ENCODE measurements around the gene SHTN1.

DNA sequence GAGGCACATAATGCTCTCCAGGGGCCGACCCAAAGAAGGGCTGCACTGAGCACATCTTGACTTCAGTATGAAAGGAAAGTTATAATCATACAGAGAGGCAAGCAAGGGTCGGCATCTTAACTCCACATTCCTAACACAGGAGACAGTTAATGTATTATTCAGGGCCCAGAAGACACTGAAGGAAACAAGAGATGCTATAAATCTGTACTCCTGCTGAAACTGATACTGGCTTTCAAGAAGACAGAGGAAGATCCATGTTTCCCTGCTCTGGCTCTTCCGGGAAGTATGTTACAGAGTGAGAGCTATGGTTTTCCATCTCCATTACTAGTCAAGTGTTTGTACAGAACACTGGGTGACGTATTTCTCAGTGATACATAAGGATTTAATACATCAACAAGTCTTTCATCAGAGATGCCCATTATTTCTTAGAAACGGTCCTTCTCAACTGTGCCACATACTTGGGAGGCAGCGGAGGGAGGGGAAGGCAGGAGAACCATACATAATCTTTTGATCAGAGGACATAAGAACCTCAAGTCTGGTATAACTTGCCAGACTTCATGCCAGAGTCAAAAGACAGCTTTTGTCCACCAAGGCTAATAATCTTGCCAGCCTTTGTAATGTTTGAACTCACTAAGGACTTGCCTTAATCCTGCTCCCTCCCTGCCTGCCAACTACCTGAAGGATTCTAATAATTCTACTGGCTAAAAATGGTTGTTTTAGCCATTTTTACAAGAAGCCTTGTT, 97.6 kb downstream of the SHTN1 start:
- TF ChIP-seq POLR2AphosphoS5 (IDR thresholded peaks at IDR 0.05; ENCODE audit: borderline replicate concordance, low read depth, low read length) (no peak), EZH2 (IDR thresholded peaks at IDR 0.05) (no peak), FOXP2 (optimal IDR thresholded peaks at IDR 0.05; ENCODE audit: control extremely low read depth, extremely low read length, insufficient read depth) (no peak)

Data from SK-N-MC (cell line).